IPS DF 6.9 (cell line): ENCODE measurements around the gene NRDE2.
"Not testable (repeated sequence)": the region's sequence is repeated elsewhere in the genome, so short reads cannot be mapped to it uniquely, and the experiment has no call there.

ENCODE experiments used
- DNase-seq: peaks from one replicate; pipeline ENCODE4 v3.0.0-alpha.2; 2013; ENCODE audit warnings: low read depth, low spot score
- H3K27ac ChIP-seq: one replicate; pipeline ENCODE4 v1.5.1; 2013; ENCODE audit warnings: low read length, control low read depth
- H3K27me3 ChIP-seq: 2 replicates; pipeline ENCODE4 v1.6.1; 2013; ENCODE audit warnings: mild to moderate bottlenecking, low read length; ENCODE audit not compliant: control insufficient read depth, insufficient read depth
- H3K36me3 ChIP-seq: 2 replicates; pipeline ENCODE4 v1.6.1; 2013; ENCODE audit warnings: low read length; ENCODE audit not compliant: control insufficient read depth, insufficient read depth
- H3K4me1 ChIP-seq: 2 replicates; pipeline ENCODE4 v1.6.1; 2013; ENCODE audit warnings: low read length; ENCODE audit not compliant: control insufficient read depth, insufficient read depth
- H3K4me3 ChIP-seq: 2 replicates; pipeline ENCODE4 v1.5.1; 2013; ENCODE audit warnings: mild to moderate bottlenecking, low read length
- H3K9me3 ChIP-seq: 2 replicates; pipeline ENCODE4 v1.6.1; 2013; ENCODE audit warnings: low read length, inconsistent platforms; ENCODE audit not compliant: control insufficient read depth, insufficient read depth
- WGBS: extraction: QIAGEN DNeasy Blood & Tissue Kit; methylation state at CpG from one replicate; pipeline ENCODE4 v1.1.7; 2013; ENCODE audit warnings: mixed read lengths, missing lambda C conversion rate; ENCODE audit not compliant: insufficient read length, insufficient coverage; 5-methylcytosine and 5-hydroxymethylcytosine counted together

NRDE2 gene

GRCh38 chr14:90341784-90342183 is 10.0 kb upstream of the NRDE2 start:
- no peak for DNase-seq
- no peak overlapping the region for H3K27ac ChIP-seq
- H3K36me3 ChIP-seq, result no peaks in the 10 kb centered on the region
- no CpG with 5 or more reads among the region's 7 CpGs for WGBS
- H3K4me1 ChIP-seq, result no peaks in the 10 kb centered on the region
- H3K9me3 ChIP-seq, result no peaks in the 10 kb centered on the region
- H3K27me3 ChIP-seq, result no peaks in the 10 kb centered on the region
- H3K4me3 ChIP-seq, result no peak overlapping the region

GRCh38 chr14:90341232-90341631 is 9.5 kb upstream of the NRDE2 start:
- WGBS, result no CpG with 5 or more reads among the region's 5 CpGs
- not testable (repeated sequence) for DNase-seq, H3K9me3 ChIP-seq, H3K4me1 ChIP-seq, H3K36me3 ChIP-seq, H3K27me3 ChIP-seq, H3K4me3 ChIP-seq, H3K27ac ChIP-seq

- Histone ChIP-seq H3K27me3 (no peaks in the 10 kb centered on the region), H3K27ac (no peak overlapping the region), H3K9me3 (no peaks in the 10 kb centered on the region), H3K4me3 (no peak overlapping the region), H3K4me1 (no peaks in the 10 kb centered on the region), H3K36me3 (no peaks in the 10 kb centered on the region)
- no CpG with 5 or more reads among the region's 2 CpGs for WGBS
- no peak for DNase-seq
Measured at GRCh38 chr14:90336985-90337384, 5.2 kb upstream of the NRDE2 start.

GRCh38 chr14:90336401-90336800 is 4.7 kb upstream of the NRDE2 start:
- no peaks in the 10 kb centered on the region for H3K27me3 ChIP-seq
- DNase-seq, result no peak
- no peaks in the 10 kb centered on the region for H3K4me1 ChIP-seq
- no peak overlapping the region for H3K27ac ChIP-seq
- H3K9me3 ChIP-seq, result no peaks in the 10 kb centered on the region
- no peaks in the 10 kb centered on the region for H3K36me3 ChIP-seq
- H3K4me3 ChIP-seq, result no peak overlapping the region
- whole genome bisulfite sequencing, result no CpG with 5 or more reads among the region's 3 CpGs

GRCh38 chr14:90332271-90332584 is 487 bp upstream of the NRDE2 start:
- no peak for DNase-seq
- no peak overlapping the region; the same call in 1 of the 2 replicates for H3K4me3 ChIP-seq
- no CpG with 5 or more reads among the region's 6 CpGs for WGBS
- no peaks in the 10 kb centered on the region for H3K9me3 ChIP-seq
- H3K4me1 ChIP-seq, result no peaks in the 10 kb centered on the region
- H3K27me3 ChIP-seq, result no peaks in the 10 kb centered on the region
- H3K27ac ChIP-seq, result no peak overlapping the region
- no peaks in the 10 kb centered on the region for H3K36me3 ChIP-seq

- no peak overlapping the region for H3K4me3 ChIP-seq
- H3K9me3 ChIP-seq, result no peaks in the 10 kb centered on the region
- no peaks in the 10 kb centered on the region for H3K4me1 ChIP-seq
- WGBS, result no CpG with 5 or more reads among the region's 15 CpGs
- no peaks in the 10 kb centered on the region for H3K36me3 ChIP-seq
- H3K27me3 ChIP-seq, result no peaks in the 10 kb centered on the region
- no peak for DNase-seq
- no peak overlapping the region for H3K27ac ChIP-seq
Measured at GRCh38 chr14:90330203-90331196, 1.2 kb downstream of the NRDE2 start.

GRCh38 chr14:90321891-90322290 is 9.8 kb downstream of the NRDE2 start:
- H3K4me1 ChIP-seq, result no peaks in the 10 kb centered on the region
- DNase-seq, result no peak
- no peaks in the 10 kb centered on the region for H3K36me3 ChIP-seq
- no peak overlapping the region for H3K4me3 ChIP-seq
- H3K27me3 ChIP-seq, result no peaks in the 10 kb centered on the region
- no peaks in the 10 kb centered on the region for H3K9me3 ChIP-seq
- no CpG with 5 or more reads among the region's 4 CpGs for WGBS
- H3K27ac ChIP-seq, result no peak overlapping the region

GRCh38 chr14:90319634-90320541 is 11.9 kb downstream of the NRDE2 start:
- no peak overlapping the region for H3K27ac ChIP-seq
- H3K4me3 ChIP-seq, result no peak overlapping the region
- no CpG with 5 or more reads among the region's 6 CpGs for WGBS
- no peaks in the 10 kb centered on the region for H3K4me1 ChIP-seq
- DNase-seq, result no peak
- no peaks in the 10 kb centered on the region for H3K27me3 ChIP-seq
- no peaks in the 10 kb centered on the region for H3K9me3 ChIP-seq
- no peaks in the 10 kb centered on the region for H3K36me3 ChIP-seq

GRCh38 chr14:90319173-90319572 is 12.6 kb downstream of the NRDE2 start:
- Histone ChIP-seq H3K9me3 (no peaks in the 10 kb centered on the region), H3K27ac (no peak overlapping the region), H3K36me3 (no peaks in the 10 kb centered on the region), H3K4me1 (no peaks in the 10 kb centered on the region), H3K27me3 (no peaks in the 10 kb centered on the region), H3K4me3 (no peak overlapping the region)
- no CpG with 5 or more reads among the region's 3 CpGs for whole genome bisulfite sequencing
- no peak for DNase-seq

- H3K27ac ChIP-seq, result no peak overlapping the region
- H3K27me3 ChIP-seq, result no peaks in the 10 kb centered on the region
- H3K4me1 ChIP-seq, result no peaks in the 10 kb centered on the region
- H3K9me3 ChIP-seq, result no peaks in the 10 kb centered on the region
- H3K36me3 ChIP-seq, result no peaks in the 10 kb centered on the region
- no CpG with 5 or more reads among the region's 4 CpGs for WGBS
- no peak for DNase-seq
- H3K4me3 ChIP-seq, result no peak overlapping the region
Measured at GRCh38 chr14:90318016-90318415, 13.7 kb downstream of the NRDE2 start.
